ENCODE results near the gene C2CD2.

Gene C2CD2

DNA sequence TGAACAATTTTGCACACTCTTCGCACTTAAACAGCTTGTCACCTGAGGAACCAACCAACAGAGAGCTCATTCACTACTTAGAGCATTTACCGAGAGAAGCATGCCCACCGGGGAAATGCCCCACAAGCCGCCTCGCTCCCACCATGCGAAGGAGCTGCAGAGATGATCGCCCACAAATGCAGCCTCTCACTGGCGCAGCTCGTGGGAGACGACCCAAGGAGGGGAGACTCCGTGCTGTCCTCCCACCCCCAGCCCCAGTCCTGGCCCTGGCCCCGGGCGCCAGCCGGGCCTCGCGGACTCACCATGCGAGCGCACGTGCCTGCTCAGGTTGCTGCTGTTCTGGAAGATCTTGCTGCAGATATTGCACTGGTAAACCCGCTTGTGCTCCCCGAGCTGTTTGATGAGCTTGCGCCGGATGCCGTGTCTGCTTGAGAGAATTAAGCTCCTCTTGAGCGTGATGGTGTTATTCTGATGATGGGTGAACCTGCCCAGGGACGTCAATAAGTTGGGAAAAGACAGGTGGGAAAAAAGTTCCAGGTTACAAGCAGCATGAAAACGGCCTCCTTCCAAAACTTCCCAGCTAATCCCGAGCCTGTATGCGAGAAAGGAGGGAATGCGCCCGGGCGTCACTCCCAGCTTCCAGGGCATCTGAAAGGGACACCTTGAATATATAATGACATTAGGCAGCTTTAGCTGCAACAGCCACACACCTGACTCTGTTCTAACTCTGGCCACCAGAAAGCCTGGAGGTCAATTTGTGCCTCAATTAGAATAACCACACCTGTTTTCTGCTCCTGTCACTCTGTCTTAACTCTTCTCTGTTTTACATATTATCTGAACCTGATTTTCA is 117.4 kb downstream of the C2CD2 start:
- no peak for DNase-seq

DNA sequence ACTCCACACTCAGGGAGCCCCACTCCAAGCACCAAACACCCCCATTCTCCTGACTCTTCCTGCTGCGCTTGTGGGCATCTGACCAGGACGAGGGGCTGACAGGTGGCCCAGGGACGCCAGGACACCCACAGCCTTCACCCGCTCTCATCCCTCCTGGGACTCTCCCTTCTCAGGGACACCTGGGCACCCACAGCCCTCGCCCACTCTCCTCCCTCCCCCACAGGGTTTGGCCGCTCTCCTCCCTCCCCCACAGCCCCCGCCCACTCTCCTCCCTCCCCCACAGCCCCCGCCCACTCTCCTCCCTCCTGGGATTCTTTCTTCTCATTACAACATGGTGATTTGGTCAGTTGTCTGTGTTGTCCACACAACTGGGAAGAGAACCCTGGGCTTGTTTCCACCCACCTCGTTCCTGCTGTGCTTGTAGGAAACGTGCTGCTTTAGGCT is 118.1 kb downstream of the C2CD2 start:
- no peak for DNase-seq
